ENCODE results near the gene MAGI3.
A peak's percentile ranks its signal among the peaks of the same experiment; 100 is the strongest.

MAGI3 gene

DNA sequence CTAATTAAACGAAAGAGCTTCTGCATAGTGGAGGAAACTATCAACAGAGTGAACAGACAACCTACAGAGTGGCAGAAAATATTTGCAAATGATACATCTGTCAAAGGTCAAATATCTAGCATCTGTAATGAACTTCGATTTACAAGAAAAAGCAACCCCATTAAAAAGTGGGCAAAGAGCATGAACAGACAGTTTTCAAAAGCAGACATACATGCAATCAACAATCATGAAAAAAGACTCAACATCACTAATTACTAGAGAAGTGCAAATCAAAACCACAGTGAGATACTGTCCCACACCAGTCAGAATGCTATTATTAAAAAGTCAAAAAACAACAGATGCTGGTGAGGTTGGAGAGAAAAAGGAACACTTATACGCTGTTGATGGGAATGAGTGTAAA lies 103.2 kb downstream of the MAGI3 start:
- CTCF ChIA-PET: interaction anchor here (0.6 kb wide), 2 partner anchors 41 to 85 kb away, joined by 3 read pairs; no protein-coding TSS in a partner anchor
- no peak overlapping the region for H3K27ac ChIP-seq (ENCODE audit: extremely low read depth, low read depth, low read length)
- no peaks in the 10 kb centered on the region for H3K36me3 ChIP-seq (ENCODE audit: control insufficient read depth in 2 of 2, insufficient read depth in 1 of 2, low read length in 2 of 2)
- H3K4me1 ChIP-seq (ENCODE audit: control insufficient read depth, insufficient read depth, low read length): no peaks in the 10 kb centered on the region
- POLR2A ChIA-PET: no interaction called here
- TF ChIP-seq, protein P1, sequence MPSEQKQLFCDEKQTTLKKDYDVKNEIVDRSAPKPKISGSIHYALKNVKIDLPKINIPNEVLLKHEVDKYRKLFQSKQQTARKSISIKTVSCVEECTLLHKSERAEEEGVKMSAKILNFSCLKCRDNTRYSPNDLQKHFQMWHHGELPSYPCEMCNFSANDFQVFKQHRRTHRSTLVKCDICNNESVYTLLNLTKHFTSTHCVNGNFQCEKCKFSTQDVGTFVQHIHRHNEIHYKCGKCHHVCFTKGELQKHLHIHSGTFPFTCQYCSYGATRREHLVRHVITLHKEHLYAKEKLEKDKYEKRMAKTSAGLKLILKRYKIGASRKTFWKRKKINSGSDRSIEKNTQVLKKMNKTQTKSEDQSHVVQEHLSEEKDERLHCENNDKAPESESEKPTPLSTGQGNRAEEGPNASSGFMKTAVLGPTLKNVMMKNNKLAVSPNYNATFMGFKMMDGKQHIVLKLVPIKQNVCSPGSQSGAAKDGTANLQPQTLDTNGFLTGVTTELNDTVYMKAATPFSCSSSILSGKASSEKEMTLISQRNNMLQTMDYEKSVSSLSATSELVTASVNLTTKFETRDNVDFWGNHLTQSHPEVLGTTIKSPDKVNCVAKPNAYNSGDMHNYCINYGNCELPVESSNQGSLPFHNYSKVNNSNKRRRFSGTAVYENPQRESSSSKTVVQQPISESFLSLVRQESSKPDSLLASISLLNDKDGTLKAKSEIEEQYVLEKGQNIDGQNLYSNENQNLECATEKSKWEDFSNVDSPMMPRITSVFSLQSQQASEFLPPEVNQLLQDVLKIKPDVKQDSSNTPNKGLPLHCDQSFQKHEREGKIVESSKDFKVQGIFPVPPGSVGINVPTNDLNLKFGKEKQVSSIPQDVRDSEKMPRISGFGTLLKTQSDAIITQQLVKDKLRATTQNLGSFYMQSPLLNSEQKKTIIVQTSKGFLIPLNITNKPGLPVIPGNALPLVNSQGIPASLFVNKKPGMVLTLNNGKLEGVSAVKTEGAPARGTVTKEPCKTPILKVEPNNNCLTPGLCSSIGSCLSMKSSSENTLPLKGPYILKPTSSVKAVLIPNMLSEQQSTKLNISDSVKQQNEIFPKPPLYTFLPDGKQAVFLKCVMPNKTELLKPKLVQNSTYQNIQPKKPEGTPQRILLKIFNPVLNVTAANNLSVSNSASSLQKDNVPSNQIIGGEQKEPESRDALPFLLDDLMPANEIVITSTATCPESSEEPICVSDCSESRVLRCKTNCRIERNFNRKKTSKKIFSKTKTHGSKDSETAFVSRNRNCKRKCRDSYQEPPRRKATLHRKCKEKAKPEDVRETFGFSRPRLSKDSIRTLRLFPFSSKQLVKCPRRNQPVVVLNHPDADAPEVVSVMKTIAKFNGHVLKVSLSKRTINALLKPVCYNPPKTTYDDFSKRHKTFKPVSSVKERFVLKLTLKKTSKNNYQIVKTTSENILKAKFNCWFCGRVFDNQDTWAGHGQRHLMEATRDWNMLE (tag by site-specific recombination; conservative IDR thresholded peaks at IDR 0.05; ENCODE audit: low read depth): no peak
- TF ChIP-seq SETDB1 (IDR thresholded peaks at IDR 0.05; ENCODE audit: insufficient read length, low read length): peak; percentile 64
- no peak overlapping the region for H3K4me3 ChIP-seq (ENCODE audit: low read depth, low read length)
- H3K9me3 ChIP-seq (ENCODE audit: control insufficient read depth, insufficient read depth, low read depth, low read length): no peaks in the 10 kb centered on the region; the same call in 1 of the 2 replicates

DNA sequence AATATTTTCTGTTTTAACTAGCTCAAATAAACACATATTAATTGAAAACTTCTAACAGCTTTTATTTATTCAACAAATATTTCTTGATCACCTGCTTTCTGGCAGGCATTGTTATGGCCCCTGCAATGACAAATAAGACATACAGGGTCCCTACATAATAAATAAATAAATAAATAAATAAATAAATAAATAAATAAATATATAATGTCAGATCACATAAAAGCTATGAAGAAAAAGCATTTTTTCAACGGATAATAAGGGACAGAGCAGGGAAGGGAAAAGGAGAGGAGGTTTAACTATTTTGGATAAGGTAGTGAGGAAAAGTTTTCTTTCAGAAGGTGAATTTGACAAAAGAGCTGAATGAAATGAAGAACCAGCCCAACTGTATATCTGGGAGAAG lies 115.0 kb downstream of the MAGI3 start:
- no peaks in the 10 kb centered on the region; the same call in 1 of the 2 replicates for H3K4me1 ChIP-seq (ENCODE audit: control insufficient read depth, insufficient read depth, low read length)
- CTCF ChIA-PET: interaction anchor here (0.7 kb wide), 1 partner anchor 78 kb away, joined by 3 read pairs; no protein-coding TSS in a partner anchor
- no peak overlapping the region for H3K4me3 ChIP-seq (ENCODE audit: low read depth, low read length)
- no peaks in the 10 kb centered on the region; the same call in 1 of the 2 replicates for H3K9me3 ChIP-seq (ENCODE audit: control insufficient read depth, insufficient read depth, low read depth, low read length)
- H3K36me3 ChIP-seq (ENCODE audit: control insufficient read depth in 2 of 2, insufficient read depth in 1 of 2, low read length in 2 of 2): no peaks in the 10 kb centered on the region
- no peak overlapping the region for H3K27ac ChIP-seq (ENCODE audit: extremely low read depth, low read depth, low read length)
- POLR2A ChIA-PET: interaction anchor here (0.6 kb wide), 1 partner anchor 278 kb away, joined by 3 read pairs; no protein-coding TSS in a partner anchor
- no peak for TF ChIP-seq ZNF658 (tag by site-specific recombination; IDR thresholded peaks at IDR 0.05)
- TF ChIP-seq TRIM28 (IDR thresholded peaks at IDR 0.05; ENCODE audit: borderline replicate concordance, low read length): no peak
- no peak for TF ChIP-seq ZNF830 (tag by site-specific recombination; IDR thresholded peaks at IDR 0.05; ENCODE audit: low read depth)
- TF ChIP-seq, protein P2, sequence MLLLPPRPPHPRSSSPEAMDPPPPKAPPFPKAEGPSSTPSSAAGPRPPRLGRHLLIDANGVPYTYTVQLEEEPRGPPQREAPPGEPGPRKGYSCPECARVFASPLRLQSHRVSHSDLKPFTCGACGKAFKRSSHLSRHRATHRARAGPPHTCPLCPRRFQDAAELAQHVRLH (tag by site-specific recombination; IDR thresholded peaks at IDR 0.05): no peak
- TF ChIP-seq FEZF1 (tag by site-specific recombination; IDR thresholded peaks at IDR 0.05): no peak; the same call in 1 of the 2 replicates
- no peak for TF ChIP-seq ZBTB21 (tag by site-specific recombination; IDR thresholded peaks at IDR 0.05)
- no peak for TF ChIP-seq ZNF324 (tag by site-specific recombination; IDR thresholded peaks at IDR 0.05)
- no peak for TF ChIP-seq ZNF677 (tag by site-specific recombination; IDR thresholded peaks at IDR 0.05)
- TF ChIP-seq ZBTB8A (tag by site-specific recombination; IDR thresholded peaks at IDR 0.05): peak; percentile 80
- TF ChIP-seq, protein P3, sequence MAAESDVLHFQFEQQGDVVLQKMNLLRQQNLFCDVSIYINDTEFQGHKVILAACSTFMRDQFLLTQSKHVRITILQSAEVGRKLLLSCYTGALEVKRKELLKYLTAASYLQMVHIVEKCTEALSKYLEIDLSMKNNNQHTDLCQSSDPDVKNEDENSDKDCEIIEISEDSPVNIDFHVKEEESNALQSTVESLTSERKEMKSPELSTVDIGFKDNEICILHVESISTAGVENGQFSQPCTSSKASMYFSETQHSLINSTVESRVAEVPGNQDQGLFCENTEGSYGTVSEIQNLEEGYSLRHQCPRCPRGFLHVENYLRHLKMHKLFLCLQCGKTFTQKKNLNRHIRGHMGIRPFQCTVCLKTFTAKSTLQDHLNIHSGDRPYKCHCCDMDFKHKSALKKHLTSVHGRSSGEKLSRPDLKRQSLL (tag by site-specific recombination; IDR thresholded peaks at IDR 0.05): no peak
- peak; percentile 79 for TF ChIP-seq ZNF623 (tag by site-specific recombination; IDR thresholded peaks at IDR 0.05)
- TF ChIP-seq ZNF19 (tag by site-specific recombination; IDR thresholded peaks at IDR 0.05; ENCODE audit: low read depth): no peak
- TF ChIP-seq EGR2 (tag by site-specific recombination; IDR thresholded peaks at IDR 0.05; ENCODE audit: low read depth): no peak
- peak; percentile 76 for TF ChIP-seq ZNF501 (tag by site-specific recombination; IDR thresholded peaks at IDR 0.05)
- TF ChIP-seq, protein P4, sequence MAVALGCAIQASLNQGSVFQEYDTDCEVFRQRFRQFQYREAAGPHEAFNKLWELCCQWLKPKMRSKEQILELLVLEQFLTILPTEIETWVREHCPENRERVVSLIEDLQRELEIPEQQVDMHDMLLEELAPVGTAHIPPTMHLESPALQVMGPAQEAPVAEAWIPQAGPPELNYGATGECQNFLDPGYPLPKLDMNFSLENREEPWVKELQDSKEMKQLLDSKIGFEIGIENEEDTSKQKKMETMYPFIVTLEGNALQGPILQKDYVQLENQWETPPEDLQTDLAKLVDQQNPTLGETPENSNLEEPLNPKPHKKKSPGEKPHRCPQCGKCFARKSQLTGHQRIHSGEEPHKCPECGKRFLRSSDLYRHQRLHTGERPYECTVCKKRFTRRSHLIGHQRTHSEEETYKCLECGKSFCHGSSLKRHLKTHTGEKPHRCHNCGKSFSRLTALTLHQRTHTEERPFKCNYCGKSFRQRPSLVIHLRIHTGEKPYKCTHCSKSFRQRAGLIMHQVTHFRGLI (tag by site-specific recombination; IDR thresholded peaks at IDR 0.05): no peak
- TF ChIP-seq SETDB1 (IDR thresholded peaks at IDR 0.05; ENCODE audit: insufficient read length, low read length): no peak
- no peak for TF ChIP-seq HOXA7 (CRISPR knock-in tag; IDR thresholded peaks at IDR 0.05; ENCODE audit: borderline replicate concordance)
- TF ChIP-seq ZNF701 (tag by site-specific recombination; IDR thresholded peaks at IDR 0.05): no peak
- TF ChIP-seq, protein P5, sequence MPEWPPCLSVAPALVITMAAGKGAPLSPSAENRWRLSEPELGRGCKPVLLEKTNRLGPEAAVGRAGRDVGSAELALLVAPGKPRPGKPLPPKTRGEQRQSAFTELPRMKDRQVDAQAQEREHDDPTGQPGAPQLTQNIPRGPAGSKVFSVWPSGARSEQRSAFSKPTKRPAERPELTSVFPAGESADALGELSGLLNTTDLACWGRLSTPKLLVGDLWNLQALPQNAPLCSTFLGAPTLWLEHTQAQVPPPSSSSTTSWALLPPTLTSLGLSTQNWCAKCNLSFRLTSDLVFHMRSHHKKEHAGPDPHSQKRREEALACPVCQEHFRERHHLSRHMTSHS (tag by site-specific recombination; IDR thresholded peaks at IDR 0.05): no peak
- TF ChIP-seq BCL11B (tag by site-specific recombination; IDR thresholded peaks at IDR 0.05; ENCODE audit: low read depth): no peak; the same call in 1 of the 2 replicates
- TF ChIP-seq ZNF133 (tag by site-specific recombination; IDR thresholded peaks at IDR 0.05): no peak
- peak; percentile 49 for TF ChIP-seq ZNF629 (tag by site-specific recombination; IDR thresholded peaks at IDR 0.05)
- no peak for TF ChIP-seq ZNF274 (IDR thresholded peaks at IDR 0.05; ENCODE audit: low read length)
- TF ChIP-seq ZNF274 (tag by site-specific recombination; IDR thresholded peaks at IDR 0.05; ENCODE audit: borderline replicate concordance): no peak
- TF ChIP-seq ZFHX2 (tag by site-specific recombination; conservative IDR thresholded peaks at IDR 0.05): no peak
